GM19099 (cell line): ENCODE data around the gene FANK1.

Source experiments
- POLR2A ChIP-seq: IDR thresholded peaks from 3 replicates; pipeline ENCODE4 v1.6.1; 2011; ENCODE audit warnings: low read depth; ENCODE audit not compliant: insufficient read length; ENCODE audit errors: extremely low read depth

FANK1 gene

GRCh38 chr10:126041804-126042231, 145.5 kb downstream of the FANK1 start:
- peak; percentile 34 for TF ChIP-seq POLR2A

- TF ChIP-seq POLR2A, result no peak
Measured at GRCh38 chr10:126042354-126042753, 146.0 kb downstream of the FANK1 start.

- TF ChIP-seq POLR2A, result no peak
Measured at GRCh38 chr10:126042906-126043305, 146.5 kb downstream of the FANK1 start.

- no peak for TF ChIP-seq POLR2A
Measured at GRCh38 chr10:126043389-126043788, 147.0 kb downstream of the FANK1 start.

- no peak for TF ChIP-seq POLR2A
Measured at GRCh38 chr10:126045861-126046260, 149.5 kb downstream of the FANK1 start.

- TF ChIP-seq POLR2A, result no peak
Measured at GRCh38 chr10:126046831-126047230, 150.5 kb downstream of the FANK1 start.

GRCh38 chr10:126049759-126050700, 153.7 kb downstream of the FANK1 start:
- TF ChIP-seq POLR2A, result no peak

- no peak for TF ChIP-seq POLR2A
Measured at GRCh38 chr10:126052171-126052570, 155.8 kb downstream of the FANK1 start.

- TF ChIP-seq POLR2A, result no peak
Measured at GRCh38 chr10:126054191-126054590, 157.8 kb downstream of the FANK1 start.

- TF ChIP-seq POLR2A, result no peak
Measured at GRCh38 chr10:126057494-126057893, 161.1 kb downstream of the FANK1 start.

GRCh38 chr10:126058104-126058503, 161.7 kb downstream of the FANK1 start:
- no peak for TF ChIP-seq POLR2A

- no peak for TF ChIP-seq POLR2A
Measured at GRCh38 chr10:126058507-126058906, 162.1 kb downstream of the FANK1 start.
